Naive thymus-derived CD8-positive, alpha-beta T cell (primary cell): Measurements from ENCODE around the gene FADS2. TPM values are rescaled to one million over a fixed set of nuclear protein-coding genes. Genes with fewer than 3 reads are reported as not detected.
"Not testable (repeated sequence)": the region's sequence is repeated elsewhere in the genome, so short reads cannot be mapped to it uniquely, and the experiment has no call there.

ENCODE experiments used
- ATAC-seq, 2 donors: fragments of 150-1000 bp; cut with Tn5 transposase in 1 of 2; sonication (Bioruptor Pico), chemical (Tn5 transposase) in 1 of 2; 1 replicate in 1 of 2; 2 replicates in 1 of 2; pipeline ENCODE4 v1.10.0; 2021; ENCODE audit warnings: mild to moderate bottlenecking in 2 of 2, moderate library complexity in 2 of 2
- POLR2A ChIA-PET: fragments of 350-600 bp; sonication (Branson Sonifier 250); formaldehyde crosslinking; loops from one replicate; lab custom pipeline; 2021; ENCODE audit warnings: antibody characterized with exemption; lab: Charles Lee
- DNase-seq, 10 donors: peaks; one replicate each; pipeline versions ENCODE4 v3.0.0 to v3.0.0-alpha.2; 2020 to 2022
- H3K27ac Mint-ChIP-seq, 10 donors: one replicate each; pipeline ENCODE4 v1.8.0; 2020 to 2022; ENCODE audit warnings: mild to moderate bottlenecking in 10 of 10, mixed read lengths in 10 of 10, moderate library complexity in 4 of 10, inconsistent platforms in 1 of 10
- H3K27me3 Mint-ChIP-seq, 5 donors: one replicate each; pipeline ENCODE4 v1.8.0; 2021 to 2022; ENCODE audit warnings: mixed read lengths in 5 of 5
- H3K36me3 Mint-ChIP-seq, 3 donors: one replicate each; pipeline ENCODE4 v1.8.0; 2020 to 2022; ENCODE audit warnings: mixed read lengths in 3 of 3, mild to moderate bottlenecking in 2 of 3, inconsistent platforms in 1 of 3
- H3K4me1 Mint-ChIP-seq, 4 donors: one replicate each; pipeline ENCODE4 v1.8.0; 2021 to 2022; ENCODE audit warnings: mixed read lengths in 4 of 4
- H3K4me3 Mint-ChIP-seq, 10 donors: one replicate each; pipeline ENCODE4 v1.8.0; 2020 to 2022; ENCODE audit warnings: mild to moderate bottlenecking in 10 of 10, mixed read lengths in 10 of 10, moderate library complexity in 6 of 10, inconsistent platforms in 1 of 10
- H3K9me3 Mint-ChIP-seq, 9 donors: one replicate each; pipeline ENCODE4 v1.8.0; 2020 to 2022; ENCODE audit warnings: mixed read lengths in 9 of 9, mild to moderate bottlenecking in 3 of 9, inconsistent platforms in 1 of 9, moderate library complexity in 1 of 9
- polyA plus RNA-seq, 3 donors: library from polyadenylated mRNA; unstranded; fragments of 300-500 nt; fragmentation: Illumina TruSeq; gene quantifications; one replicate each; pipeline ENCODE4 v1.2.3, GENCODE V29; 2021
- total RNA-seq, 8 experiments: library from RNA in 2 of 8; stranded (reverse) in 2 of 8; gene quantifications; one replicate each; pipeline ENCODE4 v1.2.3 and lab custom pipeline; 2021 to 2026

Gene FADS2
- total and polyA plus RNA-seq, 5 experiments from 2014 or later = 0.06 to 9.6 (median 4.2) TPM; not detected in 2

DNA sequence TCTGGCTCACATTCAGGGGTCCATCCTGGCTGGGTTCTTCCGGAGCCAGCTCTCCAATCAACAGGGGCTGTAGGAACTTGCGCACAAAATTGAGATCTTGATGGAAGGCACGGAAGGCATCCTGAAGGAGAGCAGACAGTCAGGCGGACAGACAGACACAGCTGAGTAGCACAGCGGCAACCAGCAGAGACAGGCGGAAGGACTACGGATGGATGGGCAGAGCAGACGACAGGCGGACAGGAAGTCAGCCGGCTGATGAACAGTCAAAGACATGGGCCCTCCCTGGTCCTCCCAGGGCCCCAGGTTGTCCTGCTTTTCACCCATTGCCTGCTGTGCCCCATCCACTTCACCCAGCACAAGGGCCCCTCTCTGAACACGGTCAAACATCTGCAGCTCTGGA, 51.9 kb downstream of the FADS2 start:
- Mint-ChIP-seq H3K4me1 (peaks cover 0 to 22% (median 0%) of the 10 kb centered on the region in 4 donors), H3K27ac (peak overlapping the region in 1 of 10 donors; percentile 47), H3K27me3 (peaks cover 0 to 8% (median 0%) of the 10 kb centered on the region in 5 donors), H3K4me3 (peak overlapping the region in 1 of 10 donors; percentile 48), H3K36me3 (no peaks in the 10 kb centered on the region), H3K9me3 (no peaks in the 10 kb centered on the region)
- DNase-seq = no peak
- no peak for ATAC-seq
- POLR2A ChIA-PET = no interaction called here

DNA sequence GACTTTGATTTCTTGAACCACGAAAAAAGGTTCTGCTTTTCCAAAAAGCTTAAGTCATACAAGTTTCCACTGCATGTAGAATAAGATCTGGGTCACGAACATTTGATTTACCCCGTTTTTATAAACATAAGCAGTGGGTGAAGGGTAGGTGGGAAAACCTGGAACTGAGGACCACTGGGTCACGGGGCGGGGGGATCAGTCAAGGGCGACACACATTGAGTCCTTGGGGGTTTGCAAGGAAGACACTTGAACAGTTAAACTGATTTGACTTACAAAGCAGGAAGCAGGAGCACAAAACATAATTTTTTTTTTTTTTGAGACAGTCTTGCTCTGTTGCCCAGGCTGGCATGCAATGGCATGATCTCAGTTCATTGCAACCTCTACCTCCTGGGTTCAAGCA, 52.4 kb downstream of the FADS2 start:
- ATAC-seq (no peak), DNase-seq (no peak)
- H3K27ac Mint-ChIP-seq = peak overlapping the region in 3 of 10 donors; percentile 46 to 63 (median 47)
- H3K4me1 Mint-ChIP-seq = peaks cover 0 to 22% (median 0%) of the 10 kb centered on the region in 4 donors
- H3K36me3 Mint-ChIP-seq = no peaks in the 10 kb centered on the region
- H3K9me3 Mint-ChIP-seq = no peaks in the 10 kb centered on the region
- H3K27me3 Mint-ChIP-seq = peaks cover 0 to 8% (median 0%) of the 10 kb centered on the region in 5 donors
- peak overlapping the region in 1 of 10 donors; percentile 48 for H3K4me3 Mint-ChIP-seq
- POLR2A ChIA-PET = no interaction called here

DNA sequence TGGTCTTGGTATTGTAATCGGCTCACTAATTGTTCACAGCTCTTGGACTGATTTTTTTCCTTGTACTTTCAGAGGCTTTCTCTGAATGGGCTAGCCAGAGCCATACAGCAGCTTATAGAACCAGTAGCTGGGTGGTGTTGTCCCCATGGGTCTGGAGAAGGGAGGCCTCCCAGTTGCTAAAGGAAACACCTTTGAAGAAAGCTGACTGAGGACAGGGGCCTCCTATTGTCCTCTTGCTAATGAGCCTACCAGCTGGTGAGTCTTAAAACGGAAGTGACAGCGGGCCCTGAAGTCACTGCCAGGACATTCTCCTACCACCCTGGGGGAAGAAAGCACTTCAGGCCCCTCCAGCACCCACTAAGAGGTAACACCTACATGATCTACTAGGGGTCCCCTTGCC, 53.3 kb downstream of the FADS2 start:
- H3K27ac Mint-ChIP-seq = peak overlapping the region in 1 of 10 donors; percentile 25
- peaks cover 0 to 22% (median 0%) of the 10 kb centered on the region in 4 donors for H3K4me1 Mint-ChIP-seq
- peaks cover 0 to 8% (median 0%) of the 10 kb centered on the region in 5 donors for H3K27me3 Mint-ChIP-seq
- DNase-seq (no peak), ATAC-seq (no peak)
- peak overlapping the region in 1 of 10 donors; percentile 36 for H3K4me3 Mint-ChIP-seq
- no peaks in the 10 kb centered on the region for H3K36me3 Mint-ChIP-seq
- POLR2A ChIA-PET = no interaction called here
- H3K9me3 Mint-ChIP-seq = no peaks in the 10 kb centered on the region

DNA sequence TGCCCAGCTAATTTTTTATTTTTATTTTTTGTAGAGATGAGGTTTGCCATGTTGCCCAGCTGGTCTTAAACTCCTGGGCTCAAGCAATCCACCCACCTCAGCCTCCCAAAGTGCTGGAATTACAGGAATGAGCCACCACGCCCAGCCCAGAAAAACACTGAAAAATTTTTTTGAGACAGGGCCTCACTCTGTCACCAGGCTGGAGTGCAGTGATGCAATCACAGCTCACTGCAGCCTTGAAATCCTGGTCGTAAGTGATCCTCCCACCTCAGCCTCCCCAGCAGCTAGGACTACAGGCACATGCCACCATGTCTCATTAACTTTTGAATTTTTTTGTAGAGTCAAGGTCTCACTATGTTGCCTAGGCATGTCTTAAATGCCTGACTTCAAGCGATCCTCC, 54.2 kb downstream of the FADS2 start:
- not testable (repeated sequence) for H3K4me3 Mint-ChIP-seq, H3K9me3 Mint-ChIP-seq, H3K36me3 Mint-ChIP-seq, DNase-seq, ATAC-seq, H3K27me3 Mint-ChIP-seq, H3K27ac Mint-ChIP-seq
- POLR2A ChIA-PET = interaction anchor here (0.6 to 0.7 kb wide), 2 partner anchors 45 to 1796 kb away, joined by 3 to 5 read pairs; no protein-coding TSS in a partner anchor
- H3K4me1 Mint-ChIP-seq = peaks cover 0 to 22% (median 0%) of the 10 kb centered on the region in 4 donors

DNA sequence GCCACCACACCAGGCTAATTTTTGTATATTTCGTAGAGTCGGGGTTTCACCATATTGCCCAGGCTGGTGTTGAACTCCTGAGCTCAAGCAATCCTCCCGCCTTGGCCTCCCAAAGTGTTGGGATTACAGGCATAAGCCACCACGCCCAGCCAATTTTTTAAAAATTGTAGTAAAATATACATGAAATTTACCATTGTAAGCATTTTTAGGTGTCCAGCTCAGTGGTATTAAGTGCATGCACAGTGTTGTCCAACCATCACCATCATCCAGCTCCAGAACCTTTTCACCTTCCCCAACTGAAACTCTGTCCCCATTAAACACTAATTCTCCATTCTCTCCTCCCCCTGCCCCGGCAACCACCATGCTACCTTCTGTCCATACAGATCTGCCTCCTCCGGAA, 54.8 kb downstream of the FADS2 start:
- ATAC-seq (no peak), DNase-seq (no peak)
- POLR2A ChIA-PET = interaction anchor here (0.6 kb wide), 1 partner anchor 1795 kb away, joined by 3 read pairs; no protein-coding TSS in a partner anchor
- H3K27ac Mint-ChIP-seq = no peak overlapping the region
- H3K4me1 Mint-ChIP-seq = peaks cover 0 to 22% (median 0%) of the 10 kb centered on the region in 4 donors
- H3K9me3 Mint-ChIP-seq = no peaks in the 10 kb centered on the region
- H3K4me3 Mint-ChIP-seq = no peak overlapping the region
- H3K36me3 Mint-ChIP-seq = no peaks in the 10 kb centered on the region
- H3K27me3 Mint-ChIP-seq = peaks cover 0 to 8% (median 0%) of the 10 kb centered on the region in 5 donors

DNA sequence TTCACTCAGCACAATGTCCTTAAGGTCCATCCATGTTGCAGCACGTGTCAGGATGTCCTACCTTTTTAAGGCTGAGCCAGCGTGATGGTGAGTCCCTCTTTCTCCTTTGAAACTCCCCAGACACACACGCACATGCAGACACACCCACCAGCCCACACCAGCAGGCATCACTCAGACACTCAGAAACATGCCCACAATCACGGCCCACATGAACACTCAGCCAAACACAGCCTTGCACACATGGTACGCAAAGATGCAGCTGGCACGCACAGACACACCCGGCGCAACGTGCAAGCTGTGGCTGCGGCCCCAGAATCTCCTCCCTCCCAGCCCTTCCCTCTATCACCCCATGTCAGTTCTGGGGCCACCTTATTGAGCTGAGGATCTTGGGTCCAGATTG, 55.2 kb downstream of the FADS2 start:
- Mint-ChIP-seq H3K27ac (no peak overlapping the region), H3K27me3 (peaks cover 0 to 8% (median 0%) of the 10 kb centered on the region in 5 donors), H3K4me3 (no peak overlapping the region), H3K36me3 (no peaks in the 10 kb centered on the region), H3K4me1 (peaks cover 0 to 22% (median 0%) of the 10 kb centered on the region in 4 donors), H3K9me3 (no peaks in the 10 kb centered on the region)
- no peak for DNase-seq
- POLR2A ChIA-PET = no interaction called here
- no peak for ATAC-seq

DNA sequence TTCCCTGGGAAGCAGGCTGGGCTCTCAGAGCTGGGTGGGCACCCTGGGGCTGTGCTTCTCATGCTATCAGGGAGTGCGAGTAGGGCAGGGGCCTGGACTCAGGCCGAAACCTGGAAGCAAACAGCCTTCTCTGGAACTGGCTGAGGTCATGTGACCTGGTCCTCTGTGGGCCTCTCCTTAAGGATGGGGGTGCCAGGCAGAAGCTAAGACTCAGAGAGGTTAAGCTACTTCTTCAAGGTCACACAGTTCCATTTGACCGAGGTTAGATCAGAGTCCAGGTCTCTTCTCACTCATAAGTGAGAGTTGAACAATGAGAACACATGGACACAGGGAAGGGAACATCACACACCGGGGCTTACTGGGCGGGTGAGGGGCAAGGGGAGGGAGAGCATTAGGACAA, 55.8 kb downstream of the FADS2 start:
- DNase-seq = no peak
- no peak overlapping the region for H3K27ac Mint-ChIP-seq
- H3K4me3 Mint-ChIP-seq = no peak overlapping the region
- no peaks in the 10 kb centered on the region for H3K9me3 Mint-ChIP-seq
- no peaks in the 10 kb centered on the region for H3K36me3 Mint-ChIP-seq
- H3K4me1 Mint-ChIP-seq = peaks cover 0 to 22% (median 0%) of the 10 kb centered on the region in 4 donors
- ATAC-seq = no peak
- peaks cover 0 to 8% (median 0%) of the 10 kb centered on the region in 5 donors for H3K27me3 Mint-ChIP-seq
- POLR2A ChIA-PET = no interaction called here

DNA sequence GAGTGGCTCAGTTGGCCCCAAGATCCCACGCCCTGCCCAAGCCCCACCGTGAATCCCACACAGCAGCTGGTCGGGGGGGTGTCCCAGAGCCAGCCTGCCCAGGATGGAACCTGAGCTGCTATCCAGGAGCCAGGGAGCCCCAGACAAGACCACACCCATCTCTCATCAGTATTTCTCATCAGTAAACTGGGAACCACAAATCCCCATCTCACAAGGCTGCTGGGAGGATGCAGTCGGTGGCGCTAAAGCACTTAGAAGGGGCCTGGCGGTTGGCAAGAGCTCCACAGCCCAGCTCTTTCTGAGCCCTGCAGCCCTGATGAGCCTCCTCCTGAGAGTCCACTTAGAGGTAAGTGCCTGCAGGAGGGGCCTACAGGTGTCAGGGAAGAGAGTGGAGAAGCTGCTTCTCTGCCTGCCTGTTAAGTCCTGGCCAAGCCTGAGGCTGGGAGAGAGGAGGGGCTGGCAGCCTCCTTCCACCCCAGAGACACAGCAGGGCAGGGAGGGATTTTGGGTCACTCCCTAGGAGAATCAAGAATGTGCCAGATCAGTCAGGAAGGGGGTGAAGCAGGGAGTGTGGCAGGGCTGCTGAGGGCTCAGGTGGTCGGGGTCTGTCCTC, 57.2 kb downstream of the FADS2 start:
- peaks cover 0 to 24% (median under 1%) of the 10 kb centered on the region in 4 donors for H3K4me1 Mint-ChIP-seq
- no peaks in the 10 kb centered on the region for H3K9me3 Mint-ChIP-seq
- no peak overlapping the region for H3K27ac Mint-ChIP-seq
- POLR2A ChIA-PET = interaction anchor here (0.6 kb wide), 1 partner anchor 103 kb away, joined by 3 read pairs; no protein-coding TSS in a partner anchor
- no peak overlapping the region for H3K4me3 Mint-ChIP-seq
- DNase-seq = no peak
- peaks cover 0 to 8% (median 0%) of the 10 kb centered on the region in 5 donors for H3K27me3 Mint-ChIP-seq
- no peaks in the 10 kb centered on the region for H3K36me3 Mint-ChIP-seq
- ATAC-seq = no peak

DNA sequence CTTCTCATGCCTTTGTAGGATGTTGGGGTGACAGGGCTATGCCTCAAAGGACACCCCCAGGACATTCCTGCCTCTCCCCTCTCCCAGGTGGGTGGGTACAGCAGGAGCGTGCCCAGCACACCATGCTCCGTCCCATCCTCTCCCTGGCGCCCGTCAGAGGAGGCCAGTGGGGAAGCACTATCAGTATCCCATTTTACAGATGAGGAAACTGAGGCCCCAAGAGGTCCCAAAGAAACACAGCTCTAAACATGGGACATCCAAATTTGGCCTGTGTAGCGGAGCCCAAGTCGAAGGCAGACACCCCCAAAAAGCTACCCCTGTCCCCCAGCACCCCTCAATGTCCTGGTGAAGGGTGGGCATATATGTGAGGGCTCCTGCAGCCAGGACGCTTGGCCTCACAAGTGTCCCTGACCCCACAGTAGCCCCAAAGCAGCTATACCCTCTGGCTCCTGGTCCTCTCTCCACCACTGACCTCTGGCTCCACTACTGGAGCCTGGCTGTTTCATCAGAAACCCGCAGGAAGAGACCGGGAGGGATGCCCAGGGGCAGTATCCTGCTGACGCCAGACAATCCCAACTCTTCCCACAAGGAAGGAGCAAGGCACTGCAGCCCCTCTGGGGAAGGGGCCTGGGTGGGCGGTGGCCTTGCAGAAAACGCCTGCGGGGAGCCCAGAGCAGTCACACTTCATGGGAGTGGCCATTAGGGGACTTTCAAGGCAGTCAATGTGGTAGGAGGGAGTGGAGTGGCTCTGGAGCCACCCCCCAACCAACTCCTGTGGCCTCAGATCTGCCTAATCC, 57.9 kb downstream of the FADS2 start:
- H3K36me3 Mint-ChIP-seq = no peaks in the 10 kb centered on the region
- no peaks in the 10 kb centered on the region for H3K9me3 Mint-ChIP-seq
- H3K27ac Mint-ChIP-seq = no peak overlapping the region
- peaks cover 2 to 20% (median 4%) of the 10 kb centered on the region in 4 donors for H3K4me1 Mint-ChIP-seq
- no peak for ATAC-seq
- H3K4me3 Mint-ChIP-seq = no peak overlapping the region
- H3K27me3 Mint-ChIP-seq = peaks cover 0 to 8% (median 0%) of the 10 kb centered on the region in 5 donors
- POLR2A ChIA-PET = no interaction called here
- no peak for DNase-seq

DNA sequence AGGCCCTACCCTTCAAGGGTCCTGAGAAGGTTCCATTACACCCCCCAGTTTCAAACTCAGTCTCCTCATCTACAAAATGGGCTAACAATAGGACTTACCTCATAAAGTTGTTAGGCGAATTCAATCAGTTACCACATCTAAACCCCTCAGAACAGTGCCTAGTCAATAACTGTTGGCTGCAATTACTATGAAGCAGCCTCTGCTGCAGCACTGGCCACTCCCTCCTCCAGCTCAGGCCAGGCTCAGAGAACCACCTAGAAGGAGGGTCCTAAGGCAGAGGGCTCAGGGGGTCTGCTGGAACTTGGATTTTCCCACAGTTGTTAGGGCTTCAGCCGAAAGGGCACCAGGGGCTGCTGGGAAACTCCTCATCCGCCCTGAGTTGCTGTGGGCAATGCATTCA, 58.5 kb downstream of the FADS2 start:
- H3K4me3 Mint-ChIP-seq = no peak overlapping the region
- peaks cover 2 to 14% (median 5%) of the 10 kb centered on the region in 4 donors for H3K4me1 Mint-ChIP-seq
- DNase-seq (no peak), ATAC-seq (no peak)
- POLR2A ChIA-PET = no interaction called here
- H3K27ac Mint-ChIP-seq = no peak overlapping the region
- peaks cover 0 to 7% (median 0%) of the 10 kb centered on the region in 5 donors for H3K27me3 Mint-ChIP-seq
- no peaks in the 10 kb centered on the region for H3K36me3 Mint-ChIP-seq
- no peaks in the 10 kb centered on the region for H3K9me3 Mint-ChIP-seq

DNA sequence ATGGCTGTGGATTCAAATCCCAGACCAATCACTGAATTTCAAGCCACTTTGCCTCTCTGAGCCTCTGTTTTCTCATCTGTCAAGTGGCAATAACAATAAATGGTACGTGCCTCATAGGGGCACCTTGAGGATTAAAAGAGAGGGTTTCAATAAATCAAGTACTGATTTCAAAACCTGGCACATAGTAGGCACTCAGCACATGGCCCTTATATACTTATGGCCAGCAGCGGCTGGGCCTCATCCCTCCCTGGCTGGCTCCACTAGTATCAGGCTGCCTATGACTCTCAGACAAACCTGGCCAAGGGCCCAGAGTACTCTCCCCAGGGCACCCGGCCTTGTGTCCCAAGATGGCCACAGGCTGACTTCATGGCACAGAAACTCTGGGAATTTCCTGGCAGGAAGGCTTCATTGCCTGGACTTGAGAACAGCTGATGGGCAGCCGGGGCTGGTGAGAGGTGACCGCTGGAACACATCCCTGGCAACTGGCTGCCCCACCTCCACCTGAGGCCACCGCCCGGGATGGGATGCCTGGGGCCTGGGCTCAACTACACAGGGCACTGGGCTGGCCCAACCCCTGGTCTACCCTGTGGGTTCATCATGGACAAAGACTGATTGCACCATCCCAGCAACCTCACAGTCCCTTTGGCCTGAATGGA, 59.9 kb downstream of the FADS2 start:
- ATAC-seq = no peak
- H3K27ac Mint-ChIP-seq = no peak overlapping the region

DNA sequence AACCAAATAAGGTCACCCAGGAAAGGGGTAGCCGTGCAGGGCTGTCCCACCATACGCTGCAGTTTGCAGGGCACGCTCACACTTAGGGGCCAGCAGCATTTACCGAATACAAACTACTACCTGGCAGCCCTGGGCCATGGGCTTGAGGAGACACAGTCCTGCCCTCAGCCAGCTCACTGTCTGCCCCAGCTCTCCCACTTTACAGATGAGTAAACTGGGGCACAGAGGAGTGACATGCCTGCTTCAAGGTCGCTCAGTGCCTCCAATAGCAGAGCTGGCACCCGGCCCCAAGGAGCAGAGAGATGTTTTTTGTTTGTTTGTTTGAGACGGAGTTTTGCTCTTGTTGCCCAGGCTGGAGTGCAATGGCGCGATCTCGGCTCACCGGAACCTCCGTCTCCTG, 60.5 kb downstream of the FADS2 start:
- POLR2A ChIA-PET = no interaction called here

More for the DNA sequence above, 59.9 kb downstream of the FADS2 start:
- Mint-ChIP-seq H3K36me3 (no peaks in the 10 kb centered on the region), H3K4me1 (peaks cover 2 to 17% (median 6%) of the 10 kb centered on the region in 4 donors), H3K27me3 (peaks cover 0 to 5% (median 0%) of the 10 kb centered on the region in 5 donors), H3K9me3 (no peaks in the 10 kb centered on the region), H3K4me3 (no peak overlapping the region)
- no peak for DNase-seq
- POLR2A ChIA-PET = no interaction called here

More for the DNA sequence above, 60.5 kb downstream of the FADS2 start:
- H3K9me3 Mint-ChIP-seq = no peaks in the 10 kb centered on the region
- no peak overlapping the region for H3K27ac Mint-ChIP-seq
- no peaks in the 10 kb centered on the region for H3K36me3 Mint-ChIP-seq
- peak overlapping the region in 1 of 10 donors; percentile 45 for H3K4me3 Mint-ChIP-seq
- DNase-seq = no peak
- H3K27me3 Mint-ChIP-seq = no peaks in the 10 kb centered on the region
- no peak for ATAC-seq
- H3K4me1 Mint-ChIP-seq = peaks cover 2 to 13% (median 6%) of the 10 kb centered on the region in 4 donors
